ENCODE measurements around the gene BRINP3. TPM values are rescaled to one million over a fixed set of nuclear protein-coding genes. Genes with fewer than 3 reads are reported as not detected.

BRINP3 gene
- total RNA-seq, 2 donors from 2014 or later = not detected

- no peak for DNase-seq
- 93 to 94% methylated on average over 16 to 22 of the region's 22 CpGs for WGBS, 2 experiments (ENCODE audit: insufficient coverage in 1 of 2, insufficient read length in 1 of 2)
- no peak overlapping the region for H3K4me3 Mint-ChIP-seq
Measured at GRCh38 chr1:190098756-190099155, 378.9 kb downstream of the BRINP3 start.

GRCh38 chr1:190098107-190098506 is 379.6 kb downstream of the BRINP3 start:
- Mint-ChIP-seq H3K4me3 (no peak overlapping the region), H3K27ac (no peak overlapping the region), H3K9me3 (no peaks in the 10 kb centered on the region), H3K27me3 (ENCODE audit: insufficient read depth) (no peaks in the 10 kb centered on the region), H3K36me3 (ENCODE audit: low read depth) (no peaks in the 10 kb centered on the region), H3K4me1 (no peaks in the 10 kb centered on the region)
- Histone ChIP-seq H3K27me3 (ENCODE audit: control insufficient read depth, insufficient read depth, low read length, poor library complexity, severe bottlenecking) (no peaks in the 10 kb centered on the region), H3K9me3 (ENCODE audit: control insufficient read depth, low read length) (no peaks in the 10 kb centered on the region), H3K9ac (ENCODE audit: extremely low read depth, low read length, poor library complexity, severe bottlenecking) (no peak overlapping the region), H3K4me1 (ENCODE audit: control insufficient read depth, insufficient read depth, low read length) (no peaks in the 10 kb centered on the region), H3K27ac (ENCODE audit: low read depth, low read length) (no peak overlapping the region), H3K4me3 (ENCODE audit: low read length) (no peak overlapping the region), H3K36me3 (ENCODE audit: control insufficient read depth, insufficient read depth, low read length) (no peaks in the 10 kb centered on the region)
- DNase-seq = no peak
- TF ChIP-seq, protein P1, sequence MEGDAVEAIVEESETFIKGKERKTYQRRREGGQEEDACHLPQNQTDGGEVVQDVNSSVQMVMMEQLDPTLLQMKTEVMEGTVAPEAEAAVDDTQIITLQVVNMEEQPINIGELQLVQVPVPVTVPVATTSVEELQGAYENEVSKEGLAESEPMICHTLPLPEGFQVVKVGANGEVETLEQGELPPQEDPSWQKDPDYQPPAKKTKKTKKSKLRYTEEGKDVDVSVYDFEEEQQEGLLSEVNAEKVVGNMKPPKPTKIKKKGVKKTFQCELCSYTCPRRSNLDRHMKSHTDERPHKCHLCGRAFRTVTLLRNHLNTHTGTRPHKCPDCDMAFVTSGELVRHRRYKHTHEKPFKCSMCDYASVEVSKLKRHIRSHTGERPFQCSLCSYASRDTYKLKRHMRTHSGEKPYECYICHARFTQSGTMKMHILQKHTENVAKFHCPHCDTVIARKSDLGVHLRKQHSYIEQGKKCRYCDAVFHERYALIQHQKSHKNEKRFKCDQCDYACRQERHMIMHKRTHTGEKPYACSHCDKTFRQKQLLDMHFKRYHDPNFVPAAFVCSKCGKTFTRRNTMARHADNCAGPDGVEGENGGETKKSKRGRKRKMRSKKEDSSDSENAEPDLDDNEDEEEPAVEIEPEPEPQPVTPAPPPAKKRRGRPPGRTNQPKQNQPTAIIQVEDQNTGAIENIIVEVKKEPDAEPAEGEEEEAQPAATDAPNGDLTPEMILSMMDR (conservative IDR thresholded peaks at IDR 0.05) = no peak
- WGBS, 2 experiments (ENCODE audit: insufficient coverage in 1 of 2, insufficient read length in 1 of 2) = 90 to 100% methylated on average over 3 to 7 of the region's 7 CpGs

More at GRCh38 chr1:190098756-190099155, 378.9 kb downstream of the BRINP3 start:
- Histone ChIP-seq H3K4me3 (ENCODE audit: low read length) (no peak overlapping the region), H3K27ac (ENCODE audit: low read depth, low read length) (no peak overlapping the region), H3K36me3 (ENCODE audit: control insufficient read depth, insufficient read depth, low read length) (no peaks in the 10 kb centered on the region), H3K9ac (ENCODE audit: extremely low read depth, low read length, poor library complexity, severe bottlenecking) (no peak overlapping the region), H3K9me3 (ENCODE audit: control insufficient read depth, low read length) (no peaks in the 10 kb centered on the region), H3K27me3 (ENCODE audit: control insufficient read depth, insufficient read depth, low read length, poor library complexity, severe bottlenecking) (no peaks in the 10 kb centered on the region), H3K4me1 (ENCODE audit: control insufficient read depth, insufficient read depth, low read length) (no peaks in the 10 kb centered on the region)
- Mint-ChIP-seq H3K36me3 (ENCODE audit: low read depth) (no peaks in the 10 kb centered on the region), H3K27me3 (ENCODE audit: insufficient read depth) (no peaks in the 10 kb centered on the region), H3K4me1 (no peaks in the 10 kb centered on the region), H3K27ac (no peak overlapping the region), H3K9me3 (no peaks in the 10 kb centered on the region)
- TF ChIP-seq, protein P1 (conservative IDR thresholded peaks at IDR 0.05) = no peak

GRCh38 chr1:190095596-190095995 is 382.1 kb downstream of the BRINP3 start:
- H3K9ac ChIP-seq (ENCODE audit: extremely low read depth, low read length, poor library complexity, severe bottlenecking) = no peak overlapping the region
- DNase-seq = no peak
- H3K27me3 ChIP-seq (ENCODE audit: control insufficient read depth, insufficient read depth, low read length, poor library complexity, severe bottlenecking) = no peaks in the 10 kb centered on the region
- Mint-ChIP-seq H3K27ac (no peak overlapping the region), H3K4me3 (no peak overlapping the region), H3K36me3 (ENCODE audit: low read depth) (no peaks in the 10 kb centered on the region), H3K27me3 (ENCODE audit: insufficient read depth) (no peaks in the 10 kb centered on the region), H3K9me3 (no peaks in the 10 kb centered on the region), H3K4me1 (no peaks in the 10 kb centered on the region)
- TF ChIP-seq, protein P1 (conservative IDR thresholded peaks at IDR 0.05) = no peak
- no peaks in the 10 kb centered on the region for H3K36me3 ChIP-seq (ENCODE audit: control insufficient read depth, insufficient read depth, low read length)
- 88% methylated on average over 1 of the region's 1 CpG for WGBS, 2 experiments (ENCODE audit: insufficient coverage in 1 of 2, insufficient read length in 1 of 2)
- H3K4me1 ChIP-seq (ENCODE audit: control insufficient read depth, insufficient read depth, low read length) = no peaks in the 10 kb centered on the region
- H3K9me3 ChIP-seq (ENCODE audit: control insufficient read depth, low read length) = no peaks in the 10 kb centered on the region
- no peak overlapping the region for H3K4me3 ChIP-seq (ENCODE audit: low read length)
- H3K27ac ChIP-seq (ENCODE audit: low read depth, low read length) = no peak overlapping the region
